Stimulated activated CD8-positive, alpha-beta memory T cell treated with anti-CD3 and anti-CD28 coated beads, Interleukin-2, amount 100 ng/mL, for 1 hour (primary cell): ENCODE results near the gene BPI.
"Not testable (repeated sequence)": the region's sequence is repeated elsewhere in the genome, so short reads cannot be mapped to it uniquely, and the experiment has no call there.

Experiments used
- DNase-seq, 2 donors: peaks; one replicate each; pipeline ENCODE4 v3.0.0-alpha.2; 2020; ENCODE audit warnings: low read depth in 2 of 2

Gene BPI

GRCh38 chr20:38303908-38304379, at the start of gene BPI:
BPI (plus strand) TSS chr20:38304156; CDS start chr20:38304224, 68 bp downstream.
- DNase-seq: no peak

GRCh38 chr20:38254621-38255020, 49.3 kb upstream of the BPI start:
- not testable (repeated sequence) for DNase-seq

GRCh38 chr20:38255393-38255792, 48.6 kb upstream of the BPI start:
- no peak for DNase-seq

- no peak for DNase-seq
These were observed 47.9 kb upstream of the BPI start for GRCh38 chr20:38256021-38256420.

- no peak for DNase-seq
These were observed 47.0 kb upstream of the BPI start for GRCh38 chr20:38256966-38257365.

GRCh38 chr20:38258545-38259215, 45.3 kb upstream of the BPI start:
- DNase-seq: no peak

GRCh38 chr20:38260025-38260377, 44.0 kb upstream of the BPI start:
- DNase-seq: no peak

- no peak for DNase-seq
These were observed 43.4 kb upstream of the BPI start, which contains the start of gene KIAA1755 for GRCh38 chr20:38260378-38261053. KIAA1755 (minus strand) TSS chr20:38260735; CDS start chr20:38260500, 235 bp downstream.

- DNase-seq: no peak
These were observed 42.9 kb upstream of the BPI start for GRCh38 chr20:38261054-38261390.

GRCh38 chr20:38262931-38263330, 41.0 kb upstream of the BPI start:
- DNase-seq: no peak

- no peak for DNase-seq
These were observed 37.5 kb upstream of the BPI start for GRCh38 chr20:38266426-38266825.

GRCh38 chr20:38267296-38267695, 36.7 kb upstream of the BPI start:
- DNase-seq: no peak

- no peak for DNase-seq
These were observed 35.9 kb upstream of the BPI start for GRCh38 chr20:38267901-38268514.

- no peak for DNase-seq
These were observed 34.9 kb upstream of the BPI start for GRCh38 chr20:38269040-38269439.

- no peak for DNase-seq
These were observed 34.2 kb upstream of the BPI start for GRCh38 chr20:38269715-38270114.

GRCh38 chr20:38270869-38271605, 32.9 kb upstream of the BPI start:
- DNase-seq: no peak

GRCh38 chr20:38271608-38272120, 32.3 kb upstream of the BPI start:
- no peak for DNase-seq

GRCh38 chr20:38272398-38272797, 31.6 kb upstream of the BPI start:
- DNase-seq: no peak

- DNase-seq: no peak
These were observed 31.0 kb upstream of the BPI start for GRCh38 chr20:38272961-38273360.

- no peak for DNase-seq
These were observed 28.0 kb upstream of the BPI start for GRCh38 chr20:38275815-38276550.

- no peak for DNase-seq
These were observed 26.7 kb upstream of the BPI start for GRCh38 chr20:38277285-38277684.
